ENCODE results near the gene SUMF1.

Gene SUMF1

DNA sequence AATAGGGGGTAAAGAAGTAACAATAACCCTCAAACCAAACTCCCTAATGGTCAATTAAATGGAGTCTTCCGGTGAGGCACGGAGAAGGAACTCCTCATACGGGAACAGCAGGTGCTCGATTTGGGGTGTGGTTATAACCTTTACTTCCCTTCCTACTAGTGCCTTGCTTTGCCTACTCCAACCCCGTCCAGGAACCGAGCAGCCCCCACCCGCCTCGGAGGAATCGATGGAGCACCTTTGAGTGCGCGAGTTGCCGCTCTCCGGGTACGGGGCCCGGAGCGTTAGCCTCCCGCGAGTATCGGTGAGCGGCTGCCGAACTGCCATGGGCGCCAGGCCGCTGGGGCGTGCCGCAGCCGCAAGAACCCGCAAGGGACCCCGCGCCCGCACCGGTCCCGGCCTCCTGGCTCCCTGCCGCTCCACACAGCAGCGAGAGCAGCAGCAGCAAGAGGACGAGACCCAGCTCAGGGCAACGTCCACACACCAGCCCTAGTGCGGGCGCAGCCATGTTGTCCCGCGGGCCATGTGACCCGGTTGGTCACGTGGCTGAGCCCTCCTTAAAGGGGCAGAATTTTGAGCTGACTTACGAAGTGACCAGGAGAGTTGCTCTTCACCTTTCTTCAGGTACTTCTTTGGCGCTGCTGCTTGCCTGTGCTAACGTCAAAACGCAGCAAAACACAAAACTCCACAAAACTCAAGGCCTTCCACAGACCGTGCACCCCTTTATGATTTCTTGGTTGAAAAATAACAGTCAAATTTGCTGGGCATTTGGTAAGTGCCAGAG, at the start of gene SUMF1:
Gene SUMF1 (minus strand): TSS at position 529 of the 781 bp plus-strand sequence. CDS start 24 bp downstream, at position 505.
- ATAC-seq: peak; percentile 94
- DNase-seq: peak; percentile 79

DNA sequence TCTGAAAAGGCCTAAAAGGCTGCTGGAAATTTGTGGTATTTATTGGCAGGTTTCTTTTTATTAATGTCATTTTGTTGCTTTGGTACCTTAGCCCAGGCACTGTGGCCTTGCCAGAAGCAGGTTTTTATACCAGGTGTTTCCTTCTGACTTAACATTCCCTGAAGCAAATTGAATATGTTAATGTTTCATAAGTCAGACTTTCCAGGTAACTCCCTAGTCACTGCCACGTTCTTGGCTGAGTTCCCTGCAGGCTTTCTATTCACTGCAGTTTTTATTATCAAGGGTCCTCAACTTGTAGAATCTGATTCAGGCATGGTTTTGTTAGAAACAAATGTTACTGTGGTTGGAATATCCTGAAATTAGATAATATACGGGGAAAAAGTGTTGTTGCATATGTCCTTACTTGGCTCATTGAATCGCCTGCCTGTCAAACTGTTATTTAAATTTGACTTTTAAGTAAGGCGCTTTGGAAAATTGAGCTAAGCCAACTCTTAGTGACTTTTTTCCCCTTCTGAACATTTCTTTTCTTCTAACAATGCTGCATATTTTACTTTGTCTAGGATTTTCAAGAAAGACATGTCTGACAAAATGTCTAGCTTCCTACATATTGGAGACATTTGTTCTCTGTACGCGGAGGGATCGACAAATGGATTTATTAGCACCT, 49.0 kb upstream of the SUMF1 start:
- no peak for DNase-seq

DNA sequence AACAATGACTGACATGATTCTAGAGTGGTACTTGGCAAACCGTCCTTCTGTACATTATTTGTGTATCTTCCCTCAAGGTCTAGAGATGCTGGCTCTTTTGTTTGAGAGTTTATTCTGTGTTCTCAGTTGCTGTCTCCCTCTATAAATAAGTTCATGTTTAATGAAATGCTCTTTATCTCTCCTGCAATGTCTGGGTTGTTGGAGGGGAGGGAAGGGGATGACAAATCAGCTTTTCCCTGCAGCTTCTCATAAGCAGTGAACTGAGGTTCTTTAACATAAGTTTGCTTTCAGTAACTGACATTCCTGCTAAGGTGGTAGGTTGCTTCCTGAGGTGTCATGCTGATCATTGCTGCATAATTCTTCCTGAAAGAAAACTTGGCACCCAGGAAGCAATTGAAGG, 47.8 kb upstream of the SUMF1 start:
- DNase-seq (no peak), ATAC-seq (no peak)

More for the DNA sequence above, 49.0 kb upstream of the SUMF1 start:
- no peak for ATAC-seq

DNA sequence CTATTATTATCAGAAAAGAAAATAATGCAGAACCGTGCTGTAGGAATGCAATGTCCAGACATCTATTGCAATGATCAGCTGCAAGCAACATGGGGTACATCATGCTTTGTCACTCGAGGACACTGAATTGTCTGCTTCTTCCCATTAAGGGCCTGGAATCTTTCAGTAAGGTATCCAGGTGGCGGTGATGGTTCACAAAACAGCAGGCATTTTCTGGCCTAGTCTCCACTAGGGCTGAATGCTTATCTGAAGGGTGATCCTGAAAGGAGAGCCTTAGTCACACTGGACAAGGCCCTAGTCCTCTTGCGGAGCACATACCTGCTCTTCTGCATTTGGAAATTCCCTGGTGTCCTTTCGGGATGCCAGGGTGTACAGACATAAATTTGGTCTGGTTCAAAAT, 47.3 kb upstream of the SUMF1 start:
- no peak for DNase-seq
- no peak for ATAC-seq

DNA sequence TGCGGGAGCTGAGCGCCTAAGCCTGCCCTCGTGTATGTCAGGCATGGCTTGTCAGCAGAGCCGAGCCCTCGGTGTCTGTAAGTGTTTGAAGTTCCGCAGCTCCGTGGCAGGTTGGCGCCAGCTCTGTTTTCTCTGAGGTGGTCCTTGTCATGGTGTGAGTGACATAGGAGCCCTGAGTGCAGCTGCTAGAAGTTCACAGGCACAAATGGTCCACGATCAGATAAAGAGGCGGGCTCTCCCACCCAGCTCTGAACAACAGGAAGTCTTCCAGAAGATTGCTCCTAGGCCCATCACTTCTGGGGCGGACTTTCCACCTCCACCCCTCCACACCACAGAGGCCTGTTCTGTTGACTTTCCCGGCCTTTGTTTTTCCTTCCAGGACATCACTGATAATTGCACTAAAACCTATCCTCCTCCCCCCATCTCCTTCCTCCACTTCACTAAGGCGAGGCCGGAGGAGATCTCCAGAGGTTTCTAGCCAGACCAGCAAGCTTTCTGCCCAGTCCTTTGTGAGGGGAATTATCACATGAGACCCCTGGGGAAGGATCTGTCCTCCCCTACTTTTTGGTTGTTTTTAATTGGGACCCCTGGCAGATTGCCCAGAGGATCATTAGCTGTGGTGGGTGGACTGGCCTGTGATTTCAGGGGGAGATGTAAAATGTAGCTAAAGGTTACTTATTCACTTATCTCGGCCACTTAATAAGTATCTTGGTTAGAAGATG, 46.0 kb upstream of the SUMF1 start:
- no peak for ATAC-seq

DNA sequence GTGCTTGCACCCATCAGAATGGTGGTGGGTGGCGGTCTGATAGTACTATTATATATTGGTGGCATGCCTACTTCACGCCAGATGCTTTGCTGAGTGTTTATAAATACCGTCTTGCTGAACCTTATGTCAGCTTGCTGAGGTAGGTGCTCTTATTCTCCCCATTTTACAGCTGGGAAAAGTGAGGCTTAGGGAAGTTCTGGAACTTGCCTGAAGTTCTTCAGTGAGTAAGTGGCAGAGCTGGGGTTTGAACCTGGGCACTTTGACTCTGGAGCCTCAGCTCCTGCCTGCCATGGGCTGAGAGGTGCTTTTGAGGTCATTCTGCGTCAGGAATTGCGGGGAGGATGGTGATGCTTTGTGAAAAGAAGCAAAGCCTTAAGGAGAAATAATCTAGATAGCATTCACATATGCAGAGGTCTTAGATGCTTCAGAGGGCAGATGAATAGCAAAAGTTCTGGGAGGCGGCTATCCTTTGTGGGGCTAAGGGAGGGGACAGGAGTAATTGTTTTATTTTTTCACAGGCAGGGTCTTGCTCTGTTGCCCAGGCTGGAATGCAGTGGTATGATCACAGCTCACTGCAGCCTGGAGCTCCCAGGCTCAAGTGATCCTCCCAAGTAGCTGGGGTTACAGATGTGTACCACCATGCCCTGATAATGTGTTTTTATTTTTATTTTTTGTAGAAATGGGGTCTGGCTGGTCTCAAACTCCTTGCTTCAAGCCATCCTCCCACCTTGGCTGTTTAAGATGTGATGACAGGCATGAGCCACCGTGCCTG, 44.6 kb upstream of the SUMF1 start:
- ATAC-seq: no peak
- no peak for DNase-seq

More for the DNA sequence above, 46.0 kb upstream of the SUMF1 start:
- DNase-seq: no peak

DNA sequence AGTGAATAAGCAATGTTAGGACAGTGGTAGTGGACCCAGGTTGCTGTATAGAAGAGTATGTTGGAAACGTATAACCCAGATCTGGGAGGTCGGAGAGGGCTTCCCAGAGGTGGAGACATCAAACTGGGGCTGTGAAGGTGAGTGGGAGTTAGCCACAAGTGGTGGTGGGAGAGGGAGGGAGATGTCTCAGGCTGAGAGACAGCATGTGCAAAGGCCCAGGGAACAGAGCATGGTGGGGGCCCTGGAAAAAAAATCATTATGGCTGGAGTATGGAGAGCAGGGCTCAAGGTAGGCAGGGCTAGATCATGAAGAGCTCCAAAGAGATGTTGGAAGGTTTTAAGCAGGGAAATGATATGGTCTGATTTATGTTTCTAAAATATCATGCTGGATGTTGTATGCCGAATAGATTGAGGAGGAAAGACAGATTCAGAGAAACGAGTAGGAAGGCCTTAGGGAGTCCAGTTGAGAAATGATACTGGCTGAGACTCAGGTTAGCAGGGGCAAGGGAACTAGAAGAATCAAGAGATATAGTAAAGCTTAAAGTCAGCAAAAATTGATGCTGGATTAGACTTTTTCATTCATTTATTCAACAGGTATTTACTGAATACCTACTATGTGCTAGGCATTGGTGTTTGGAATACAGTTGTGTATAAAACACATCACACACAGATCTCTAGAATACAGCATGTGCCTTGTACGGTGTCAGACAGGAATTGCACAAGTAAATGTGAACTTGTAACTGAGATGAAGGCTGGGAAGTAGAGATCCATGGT, 43.1 kb upstream of the SUMF1 start:
- DNase-seq (no peak), ATAC-seq (no peak)

DNA sequence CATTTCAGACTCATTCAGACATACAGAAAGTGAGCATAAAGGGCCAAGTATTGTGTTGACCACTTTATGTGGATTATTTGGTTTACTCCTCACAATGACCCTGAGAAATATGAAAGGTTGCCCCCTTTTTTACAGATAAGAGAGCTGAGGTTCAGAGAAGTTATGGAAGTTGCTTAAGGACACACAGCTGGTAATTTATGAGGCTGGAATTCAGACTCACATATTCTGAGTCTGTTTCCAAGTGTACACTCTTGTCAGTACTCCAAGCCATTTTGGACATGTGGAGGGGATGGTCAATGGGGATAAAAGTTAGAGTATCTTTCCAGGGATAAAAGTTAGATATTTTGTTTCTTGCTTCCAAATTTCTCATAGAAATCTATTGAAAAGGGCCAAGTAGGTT, 42.0 kb upstream of the SUMF1 start:
- DNase-seq (no peak), ATAC-seq (no peak)

DNA sequence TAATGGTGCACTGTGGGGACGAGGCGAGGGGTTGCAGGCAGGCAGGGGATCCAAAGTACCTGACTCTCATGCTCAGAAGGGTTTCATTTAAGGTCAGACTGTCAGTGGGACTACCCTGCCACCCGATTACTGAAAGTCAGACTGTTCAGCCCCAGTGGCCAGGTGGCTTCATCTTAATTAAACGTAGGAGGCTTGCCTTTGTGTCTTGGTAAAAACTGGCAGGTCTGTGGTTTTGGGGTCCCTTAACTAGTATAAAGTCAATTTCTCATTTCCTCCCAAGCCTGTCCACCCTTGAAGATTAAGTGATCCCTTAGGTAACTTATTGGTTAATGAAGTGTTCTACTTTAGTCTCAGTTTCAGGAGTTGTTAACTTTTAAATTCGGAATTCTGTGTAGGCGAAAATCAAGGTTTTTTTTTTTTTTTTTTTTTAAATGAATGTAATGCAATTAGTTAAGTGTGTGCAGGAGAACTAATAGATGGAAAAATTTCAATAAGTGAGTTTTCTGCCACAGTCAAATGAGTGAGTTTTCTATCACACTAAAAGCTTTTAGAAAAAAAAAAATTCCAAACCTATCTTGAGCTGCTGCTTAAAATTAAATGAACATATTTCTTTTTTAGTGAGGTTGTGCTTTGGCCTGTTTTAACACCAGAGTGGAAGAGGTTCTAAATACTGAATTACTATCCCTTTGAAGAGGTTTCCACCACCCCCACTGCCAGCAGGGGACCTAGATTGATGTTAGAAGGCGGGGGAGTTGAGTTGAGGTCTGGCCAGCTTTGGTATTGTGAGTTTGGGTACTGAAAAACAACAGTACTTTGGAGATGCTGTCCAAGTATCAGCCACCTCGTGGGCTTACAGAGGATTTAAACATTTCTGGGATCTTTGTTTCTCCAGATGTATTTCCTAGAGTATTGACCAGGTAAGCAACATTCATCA, 41.2 kb upstream of the SUMF1 start:
- peak; percentile 15 for DNase-seq
- peak; percentile 42 for ATAC-seq

DNA sequence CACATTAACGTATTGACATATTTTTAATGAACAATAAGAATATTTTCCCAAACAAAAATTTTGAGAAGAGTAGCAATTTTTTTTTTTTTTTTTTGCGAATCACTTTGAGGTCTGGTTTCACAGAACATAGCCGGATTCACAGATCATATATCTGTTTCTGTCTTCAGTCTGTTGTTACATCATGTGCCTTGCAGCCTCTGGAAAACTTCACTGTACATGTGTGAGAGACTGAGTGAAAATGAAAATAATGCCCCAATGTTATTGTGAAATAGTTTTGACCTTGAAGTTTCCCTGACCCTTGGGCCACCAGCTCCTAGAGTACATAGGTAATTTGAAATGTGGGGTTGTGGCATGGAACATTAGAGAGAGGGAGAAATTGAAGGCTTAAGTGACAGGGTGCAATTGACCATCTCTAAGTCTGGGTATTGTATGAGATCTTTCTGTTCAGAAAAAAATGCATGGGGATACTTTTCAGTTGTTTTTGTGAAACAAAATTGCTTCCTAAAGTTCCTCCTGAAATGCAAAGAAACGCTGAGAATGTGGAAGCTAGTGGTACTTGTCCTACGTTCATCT, 40.0 kb upstream of the SUMF1 start:
- DNase-seq (no peak), ATAC-seq (no peak)

DNA sequence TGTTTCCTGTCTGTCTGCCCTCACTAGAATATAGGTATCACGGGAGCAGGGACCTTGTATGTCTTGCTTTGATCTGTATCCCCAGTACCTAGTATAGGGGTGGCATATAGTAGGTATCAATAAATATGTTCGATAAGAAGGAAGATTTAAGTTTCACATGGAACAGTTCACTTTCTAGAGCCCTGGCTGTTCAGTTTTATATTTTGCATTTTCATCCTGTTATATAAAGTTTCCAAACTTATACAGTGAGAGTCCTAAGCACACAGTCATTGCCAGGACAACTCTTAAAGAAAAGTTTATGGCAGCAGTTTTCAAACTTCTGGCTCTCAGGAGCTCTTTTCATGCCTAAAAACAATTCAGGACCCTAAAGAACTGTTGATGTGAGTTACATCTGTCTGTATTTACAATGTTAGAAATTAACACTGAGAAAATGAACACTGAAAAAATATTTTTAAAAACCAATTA, 39.5 kb upstream of the SUMF1 start:
- no peak for ATAC-seq
- DNase-seq: no peak

DNA sequence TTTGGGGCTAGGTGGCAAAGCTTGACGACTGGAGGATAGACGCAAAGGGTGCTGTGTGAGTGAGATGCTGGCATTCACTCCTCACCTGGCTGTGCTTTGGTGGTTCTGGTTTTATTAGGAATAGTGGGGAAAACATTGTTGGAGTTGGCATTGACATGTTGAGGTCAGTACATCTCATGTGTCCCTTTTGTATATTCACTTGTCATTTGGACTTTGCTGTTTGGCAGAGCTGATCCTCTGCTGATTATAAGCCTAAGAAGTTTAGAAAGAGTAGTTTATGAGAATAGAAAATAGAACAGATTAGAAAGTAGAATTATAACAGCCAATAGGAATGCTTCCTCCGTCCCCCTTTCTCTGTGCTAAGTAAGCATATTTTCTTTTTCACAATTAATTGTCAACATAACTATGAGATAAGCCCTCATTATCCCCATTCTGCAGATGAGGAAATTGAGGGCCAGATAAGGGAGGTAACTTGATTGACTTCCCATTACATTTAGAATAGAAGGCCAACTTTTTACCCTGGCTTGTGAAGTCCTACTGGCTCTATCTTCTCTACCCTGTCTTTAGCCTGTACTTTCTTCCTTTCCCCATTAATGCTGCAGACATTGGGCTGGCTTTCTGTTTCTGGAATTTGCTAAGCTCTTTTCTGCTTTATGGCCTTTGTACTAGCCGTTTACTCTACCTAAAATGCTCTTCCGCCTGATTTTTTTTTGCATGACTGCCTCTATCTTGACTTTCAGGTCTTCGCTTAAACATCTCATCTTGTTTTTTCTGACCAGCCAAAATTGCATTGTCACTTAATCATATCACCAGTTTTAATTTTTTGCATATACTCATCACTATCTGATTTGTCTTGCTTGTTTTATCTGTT, 38.9 kb upstream of the SUMF1 start:
- no peak for ATAC-seq
- DNase-seq: no peak

DNA sequence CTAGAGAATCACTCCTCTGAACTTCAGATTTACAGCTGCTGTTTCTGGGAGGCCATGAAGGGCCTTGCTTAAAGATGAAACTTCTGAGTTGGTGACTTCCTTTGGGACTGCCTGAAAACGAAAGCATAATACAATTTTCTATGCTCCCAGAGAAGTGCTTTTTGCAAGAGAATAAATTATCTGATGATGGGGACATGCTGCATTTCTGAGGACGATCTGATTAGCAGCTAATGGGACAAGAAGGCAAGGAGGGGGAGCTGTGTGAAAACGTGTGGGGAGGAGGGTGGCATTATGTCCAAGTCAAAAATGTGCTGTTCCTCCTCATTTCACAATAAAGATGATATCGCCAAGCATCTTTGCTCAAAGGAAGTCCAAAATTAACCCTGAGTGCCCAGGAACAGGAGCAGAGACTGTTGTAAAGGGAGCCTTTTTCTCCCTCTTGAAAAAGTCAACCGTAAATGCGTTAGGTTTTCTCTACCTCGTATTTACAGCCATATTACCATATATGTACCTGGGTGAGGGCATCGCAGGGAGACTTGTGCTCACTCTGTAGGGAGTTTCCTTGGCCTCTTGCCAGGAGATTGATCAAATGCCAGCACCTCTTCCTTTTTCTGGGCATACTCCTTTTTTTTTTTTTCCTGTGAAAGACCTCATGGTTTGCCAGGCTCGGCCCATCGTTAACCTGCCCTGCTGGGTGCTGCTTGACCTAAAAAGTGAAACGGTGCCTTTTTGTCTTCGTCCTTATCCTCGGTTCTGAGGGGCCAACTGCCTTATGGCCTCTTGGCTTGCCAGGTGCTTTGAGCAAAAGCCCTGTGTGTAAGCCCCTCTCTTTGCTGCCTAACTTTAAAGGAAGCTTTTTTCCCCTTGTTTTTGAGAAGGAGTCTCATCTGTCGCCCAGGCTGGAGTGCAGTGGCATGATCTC, 37.5 kb upstream of the SUMF1 start:
- ATAC-seq: peak; percentile 59
- peak; percentile 39 for DNase-seq

DNA sequence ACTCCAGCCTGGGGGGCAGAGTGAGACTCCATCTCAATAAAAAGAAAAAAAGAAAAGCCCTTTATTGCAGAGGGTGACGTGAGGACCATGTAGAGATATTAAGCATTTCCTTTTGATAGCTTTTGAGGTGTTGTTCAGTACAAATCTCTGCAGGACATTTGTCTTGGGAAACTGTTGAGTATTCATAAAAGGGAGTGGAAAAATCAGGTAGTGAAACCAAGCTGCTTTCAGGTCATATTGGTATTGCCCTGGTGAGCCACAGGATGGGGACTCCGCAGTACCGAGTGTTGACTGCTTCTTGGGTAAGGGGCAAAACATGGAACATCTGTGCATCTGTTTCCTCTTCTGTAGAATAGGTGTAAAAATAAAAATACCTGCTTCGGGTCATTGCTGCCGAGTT, 36.0 kb upstream of the SUMF1 start:
- no peak for DNase-seq
- ATAC-seq: peak; percentile 52

DNA sequence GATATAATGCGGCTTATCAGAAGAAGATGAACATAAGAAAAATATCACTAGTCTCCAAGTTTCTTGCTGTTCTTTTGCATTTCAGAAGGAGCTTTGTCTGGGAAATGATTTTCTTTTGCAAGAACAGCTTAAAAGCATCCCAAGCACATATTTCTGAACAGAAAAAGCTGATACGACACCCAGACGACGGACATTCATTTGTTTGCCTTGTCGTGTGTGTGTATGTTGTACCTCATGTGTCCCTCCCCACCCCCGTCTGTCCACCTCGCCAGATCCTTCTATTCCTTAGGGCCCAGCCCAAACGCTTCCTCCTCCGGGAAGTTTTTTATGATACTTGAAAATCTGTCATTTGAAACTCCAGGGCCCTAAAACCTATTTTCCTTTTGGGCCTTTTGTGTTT, 34.9 kb upstream of the SUMF1 start:
- no peak for ATAC-seq
- no peak for DNase-seq

DNA sequence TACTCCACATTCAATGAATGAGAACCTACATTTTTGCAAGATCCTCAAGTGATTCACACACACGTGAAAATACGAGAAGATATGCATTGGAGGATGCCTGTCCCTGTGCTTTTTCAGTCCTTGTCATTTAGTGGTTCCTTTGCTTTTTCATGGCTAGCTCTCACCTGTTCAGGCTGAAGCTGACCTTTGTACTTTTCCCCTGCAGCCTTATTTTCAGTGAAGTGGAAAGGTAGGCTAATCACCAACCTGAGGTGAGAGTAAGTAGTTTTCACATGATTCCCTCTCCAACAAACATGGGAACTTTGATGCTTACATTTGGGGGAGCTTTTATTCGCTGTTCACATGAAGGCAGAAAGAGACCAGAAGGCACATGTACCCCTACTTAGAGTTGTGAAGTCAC, 34.4 kb upstream of the SUMF1 start:
- DNase-seq (no peak), ATAC-seq (no peak)

DNA sequence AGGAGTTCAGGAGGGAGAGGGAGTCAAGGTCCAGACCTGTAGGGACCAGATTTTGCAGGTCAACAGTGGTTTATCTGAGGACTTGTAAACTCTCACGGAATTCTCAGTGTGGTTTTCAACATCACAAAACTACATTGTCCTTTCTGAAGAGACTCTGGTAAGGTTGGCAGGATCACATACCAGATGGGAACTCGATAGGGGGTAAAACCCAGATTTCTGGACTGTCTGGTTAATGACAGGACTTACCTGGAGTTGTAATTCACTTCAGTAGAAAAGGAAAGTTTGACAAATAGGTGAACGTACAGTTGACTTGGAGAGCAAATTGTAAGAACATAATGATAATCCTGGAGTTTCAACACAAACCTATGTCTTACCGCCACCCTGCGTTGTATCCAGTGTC, 31.4 kb upstream of the SUMF1 start:
- no peak for ATAC-seq
- no peak for DNase-seq

DNA sequence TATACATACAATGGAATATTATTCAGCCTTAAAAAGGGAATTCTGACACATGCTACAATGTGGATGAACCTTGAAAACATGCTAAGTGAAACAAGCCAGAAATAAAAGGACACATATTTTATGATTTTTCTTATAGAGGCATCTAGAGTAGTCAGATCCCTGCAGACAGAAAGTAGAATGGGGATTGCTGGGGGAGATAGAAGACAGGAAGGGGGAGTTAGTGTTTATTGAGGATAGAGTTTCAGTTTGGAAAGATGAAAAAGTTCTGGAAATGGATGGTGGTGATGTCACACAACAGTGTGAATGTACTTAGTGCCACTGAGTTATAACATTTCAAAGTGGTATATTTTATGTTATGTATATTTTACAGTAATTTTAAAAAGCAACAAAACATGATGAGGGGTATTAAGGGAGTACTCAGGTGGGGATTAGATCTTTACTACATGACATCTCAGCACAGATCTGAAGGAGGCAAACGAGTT, 30.8 kb upstream of the SUMF1 start:
- DNase-seq: no peak
- no peak for ATAC-seq
